B cell (primary cell): ENCODE data around the gene TRIOBP. TPM values are rescaled to one million over a fixed set of nuclear protein-coding genes. Genes with fewer than 3 reads are reported as not detected.

Source experiments
- ATAC-seq: fragments of 200-7000 bp; cut with Tn5 transposase; one replicate; pipeline ENCODE4 v1.10.0; 2021; ENCODE audit warnings: low read depth, mild to moderate bottlenecking, moderate number of reproducible peaks, moderate library complexity
- CTCF ChIA-PET: fragments of 350-600 bp; sonication (Branson Sonifier 250); formaldehyde crosslinking; loops from one replicate; lab custom pipeline; 2021; ENCODE audit warnings: antibody characterized with exemption, inconsistent platforms; lab: Charles Lee
- POLR2A ChIA-PET: fragments of 350-600 bp; sonication (Branson Sonifier 250); formaldehyde crosslinking; loops from one replicate; lab custom pipeline; 2021; ENCODE audit warnings: antibody characterized with exemption; lab: Charles Lee
- DNase-seq: peaks from one replicate; pipeline ENCODE4 v3.0.0; 2013
- H2AFZ ChIP-seq: 2 replicates; pipeline ENCODE4 v1.6.1; 2012; ENCODE audit warnings: mild to moderate bottlenecking, low read depth, low read length; ENCODE audit not compliant: insufficient read depth, poor library complexity, severe bottlenecking
- H3K27ac ChIP-seq, 2 donors: 1 replicate in 1 of 2; 2 replicates in 1 of 2; pipeline ENCODE4 v1.5.1; 2012 to 2013; ENCODE audit warnings: low read length in 2 of 2, mild to moderate bottlenecking in 2 of 2, moderate library complexity in 1 of 2
- H3K27me3 ChIP-seq, 4 experiments: fragments of 200-600 bp in 1 of 4; sonication (generic) in 1 of 4; replicated peaks in 1 of 4; 1 replicate in 2 of 4; 2 replicates in 2 of 4; pipeline versions ENCODE4 v1.6.1 to v1.7.0; 2013 to 2016; ENCODE audit warnings: low read length in 3 of 4, mild to moderate bottlenecking in 2 of 4, mixed read lengths in 1 of 4, moderate library complexity in 1 of 4; ENCODE audit not compliant: insufficient read depth in 4 of 4, control insufficient read depth in 3 of 4; ENCODE audit errors: control extremely low read depth in 1 of 4
- H3K36me3 ChIP-seq, 2 experiments: replicated peaks in 1 of 2; 1 replicate in 1 of 2; 2 replicates in 1 of 2; pipeline versions ENCODE4 v1.6.1 to v1.7.1; 2013; ENCODE audit warnings: low read length in 1 of 2; ENCODE audit not compliant: insufficient read depth in 2 of 2, control insufficient read depth in 1 of 2; ENCODE audit errors: control extremely low read depth in 1 of 2, extremely low read depth in 1 of 2
- H3K4me1 ChIP-seq, 2 donors: fragments of 200-600 bp in 1 of 2; sonication (generic) in 1 of 2; 1 replicate in 1 of 2; 2 replicates in 1 of 2; pipeline versions ENCODE4 v1.5.1 to v1.6.1; 2013 to 2017; ENCODE audit warnings: low read length in 2 of 2; ENCODE audit not compliant: control insufficient read depth in 2 of 2, insufficient read depth in 2 of 2
- H3K4me2 ChIP-seq: replicated peaks from 2 replicates; pipeline ENCODE3; 2012; ENCODE audit warnings: mild to moderate bottlenecking, low read depth, low read length; ENCODE audit not compliant: poor library complexity, severe bottlenecking
- H3K4me3 ChIP-seq, 5 experiments: fragments of 200-600 bp in 1 of 5; sonication (generic) in 1 of 5; 1 replicate in 3 of 5; 2 replicates in 2 of 5; pipeline versions ENCODE4 v1.5.1 to v1.7.0; 2011 to 2016; ENCODE audit warnings: low read length in 4 of 5, mild to moderate bottlenecking in 4 of 5, low read depth in 2 of 5, control low read depth in 1 of 5, moderate library complexity in 1 of 5; ENCODE audit not compliant: insufficient read depth in 1 of 5; ENCODE audit errors: control extremely low read depth in 1 of 5, extremely low read depth in 1 of 5
- H3K79me2 ChIP-seq: fragments of 200-600 bp; sonication (generic); one replicate; pipeline ENCODE4 v1.6.0; 2016; ENCODE audit warnings: low read length; ENCODE audit not compliant: control insufficient read depth, insufficient read depth
- H3K9ac ChIP-seq: fragments of 200-600 bp; sonication (generic); 2 replicates; pipeline ENCODE4 v1.6.1; 2017; ENCODE audit warnings: mild to moderate bottlenecking, low read length, moderate library complexity
- H3K9me3 ChIP-seq, 3 donors: one replicate each; pipeline versions ENCODE4 v1.6.1 to v1.7.1; 2013; ENCODE audit warnings: low read length in 2 of 3; ENCODE audit not compliant: control insufficient read depth in 2 of 3, insufficient read depth in 1 of 3; ENCODE audit errors: control extremely low read depth in 1 of 3
- H4K20me1 ChIP-seq: 2 replicates; pipeline ENCODE4 v1.6.0; 2012; ENCODE audit warnings: mild to moderate bottlenecking, low read length; ENCODE audit not compliant: insufficient read depth, control insufficient read depth, poor library complexity, severe bottlenecking
- H3K27ac Mint-ChIP-seq: one replicate; pipeline ENCODE4 v1.8.0; 2021; ENCODE audit warnings: mixed read lengths
- H3K27me3 Mint-ChIP-seq: one replicate; pipeline ENCODE4 v1.8.0; 2021; ENCODE audit warnings: mixed read lengths
- H3K4me1 Mint-ChIP-seq: one replicate; pipeline ENCODE4 v1.8.0; 2021; ENCODE audit warnings: mixed read lengths
- H3K4me3 Mint-ChIP-seq: one replicate; pipeline ENCODE4 v1.8.0; 2021; ENCODE audit warnings: mixed read lengths
- H3K9me3 Mint-ChIP-seq: one replicate; pipeline ENCODE4 v1.8.0; 2022; ENCODE audit warnings: mixed read lengths; ENCODE audit not compliant: insufficient read depth
- EZH2 ChIP-seq: IDR thresholded peaks from 2 replicates; pipeline ENCODE4 v1.6.1; 2012; ENCODE audit warnings: borderline replicate concordance, low read depth, mild to moderate bottlenecking, moderate library complexity, low read length; ENCODE audit not compliant: insufficient read depth, poor library complexity, severe bottlenecking
- WGBS: methylation state at CpG from one replicate; pipeline ENCODE4 v1.1.5; 2013; ENCODE audit warnings: missing lambda C conversion rate; ENCODE audit not compliant: insufficient coverage; 5-methylcytosine and 5-hydroxymethylcytosine counted together
- intact Hi-C: fragments of 100-400 bp; cut with micrococcal nuclease; formaldehyde crosslinking; loops from one replicate; pipeline ENCODE4 v1.10.0; 2022
- polyA plus RNA-seq: library from polyadenylated mRNA; depleted of rRNA; stranded (reverse); fragments of >200 nt; gene quantifications from 2 replicates; pipeline ENCODE4 v1.2.3, GENCODE V29; 2012
- total RNA-seq, 2 donors: library from RNA; stranded (reverse); fragments of 120-200 nt in 1 of 2; gene quantifications; 1 replicate in 1 of 2; 2 replicates in 1 of 2; pipeline versions ENCODE4 v1.2.3 to v1.2.4, GENCODE V29; 2013 to 2022
- TF ChIP-seq, protein P1 (sequence below): fragments of 200-600 bp; IDR thresholded peaks from one replicate; pipeline ENCODE4 v1.8.0; 2022; ENCODE audit warnings: antibody characterized with exemption, mild to moderate bottlenecking

TRIOBP gene
- total and polyA plus RNA-seq, 2 donors (not counting 1 experiment from before 2014, with no cell fraction given), result 26.8 to 47.5 TPM

DNA sequence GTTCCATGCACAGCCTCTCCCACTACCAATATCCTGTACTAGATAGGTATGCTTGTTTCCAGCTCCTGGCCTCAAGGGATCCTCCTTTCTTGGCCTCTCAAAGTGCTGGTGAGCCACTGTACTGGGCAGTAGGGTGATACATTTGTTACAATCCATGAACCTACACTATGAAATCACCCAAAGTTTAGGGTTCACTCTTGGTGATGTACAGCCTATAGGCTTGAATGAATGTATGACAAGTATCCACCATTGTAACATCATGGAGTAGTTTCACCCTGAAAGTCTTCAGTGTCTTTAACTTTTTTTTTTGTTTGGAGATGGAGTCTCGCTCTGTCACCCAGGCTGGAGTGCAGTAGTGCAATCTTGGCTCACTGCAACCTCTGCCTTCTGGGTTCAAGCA, 31.8 kb downstream of the TRIOBP start:
- H3K27ac ChIP-seq, result no peak overlapping the region
- CTCF ChIA-PET, result interaction anchor here (0.7 kb wide), 1 partner anchor 1607 kb away, joined by 3 read pairs; no protein-coding TSS in a partner anchor
- Mint-ChIP-seq H3K4me3 (no peak overlapping the region), H3K9me3 (no peaks in the 10 kb centered on the region), H3K27ac (no peak overlapping the region), H3K27me3 (no peaks in the 10 kb centered on the region), H3K4me1 (peaks cover 4% of the 10 kb centered on the region)
- H3K9ac ChIP-seq, result no peak overlapping the region
- TF ChIP-seq, protein P1, sequence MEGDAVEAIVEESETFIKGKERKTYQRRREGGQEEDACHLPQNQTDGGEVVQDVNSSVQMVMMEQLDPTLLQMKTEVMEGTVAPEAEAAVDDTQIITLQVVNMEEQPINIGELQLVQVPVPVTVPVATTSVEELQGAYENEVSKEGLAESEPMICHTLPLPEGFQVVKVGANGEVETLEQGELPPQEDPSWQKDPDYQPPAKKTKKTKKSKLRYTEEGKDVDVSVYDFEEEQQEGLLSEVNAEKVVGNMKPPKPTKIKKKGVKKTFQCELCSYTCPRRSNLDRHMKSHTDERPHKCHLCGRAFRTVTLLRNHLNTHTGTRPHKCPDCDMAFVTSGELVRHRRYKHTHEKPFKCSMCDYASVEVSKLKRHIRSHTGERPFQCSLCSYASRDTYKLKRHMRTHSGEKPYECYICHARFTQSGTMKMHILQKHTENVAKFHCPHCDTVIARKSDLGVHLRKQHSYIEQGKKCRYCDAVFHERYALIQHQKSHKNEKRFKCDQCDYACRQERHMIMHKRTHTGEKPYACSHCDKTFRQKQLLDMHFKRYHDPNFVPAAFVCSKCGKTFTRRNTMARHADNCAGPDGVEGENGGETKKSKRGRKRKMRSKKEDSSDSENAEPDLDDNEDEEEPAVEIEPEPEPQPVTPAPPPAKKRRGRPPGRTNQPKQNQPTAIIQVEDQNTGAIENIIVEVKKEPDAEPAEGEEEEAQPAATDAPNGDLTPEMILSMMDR, result no peak
- no peak for TF ChIP-seq EZH2
- H3K4me2 ChIP-seq, result no peak overlapping the region
- intact Hi-C loops, result no loop called here
- H2AFZ ChIP-seq, result no peak overlapping the region
- H4K20me1 ChIP-seq, result no peaks in the 10 kb centered on the region
- H3K79me2 ChIP-seq, result no peaks in the 10 kb centered on the region
- no peaks in the 10 kb centered on the region for H3K9me3 ChIP-seq
- POLR2A ChIA-PET, result no interaction called here
- H3K4me3 ChIP-seq, result no peak overlapping the region
- H3K4me1 ChIP-seq, result peaks cover 0 to 3% of the 10 kb centered on the region in 2 donors
- no peaks in the 10 kb centered on the region for H3K36me3 ChIP-seq
- no peaks in the 10 kb centered on the region for H3K27me3 ChIP-seq
- no peak for DNase-seq
- WGBS, result 100% methylated on average over 1 of the region's 1 CpG
- no peak for ATAC-seq

DNA sequence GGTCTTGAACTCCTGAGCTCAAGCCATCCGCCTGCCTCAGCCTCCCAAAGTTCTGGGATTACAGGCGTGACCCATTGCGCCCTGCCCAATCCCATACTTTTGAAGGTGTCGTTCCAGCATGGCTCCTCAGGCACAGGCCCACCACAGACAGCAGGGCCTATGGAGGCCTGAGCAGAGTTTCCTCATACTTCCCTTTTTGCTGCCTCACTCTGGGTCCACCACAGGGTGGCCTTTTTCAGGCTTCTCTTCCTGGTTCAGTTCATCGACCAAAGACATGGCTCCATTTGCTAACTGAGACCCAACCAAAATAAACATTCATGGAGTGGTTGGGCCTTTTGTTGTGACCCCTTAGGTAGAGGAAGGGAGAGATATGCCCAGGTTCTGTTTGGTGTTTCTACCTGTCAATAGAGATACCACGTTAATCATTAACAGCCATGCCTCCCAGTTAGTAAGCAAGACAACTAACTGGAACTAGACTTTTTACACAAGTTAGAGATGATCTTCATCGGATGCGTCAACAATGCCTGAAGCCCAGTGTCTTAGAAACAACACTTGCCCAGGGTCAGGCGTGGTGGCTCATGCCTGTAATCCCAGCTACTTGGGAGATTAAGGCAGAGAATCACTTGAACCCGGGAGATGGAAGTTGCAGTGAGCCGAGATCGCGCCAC, 35.1 kb downstream of the TRIOBP start:
- DNase-seq, result no peak
- Histone ChIP-seq H3K4me1 (peaks cover 0 to 3% of the 10 kb centered on the region in 2 donors), H3K9me3 (no peaks in the 10 kb centered on the region), H3K27ac (no peak overlapping the region), H3K79me2 (no peaks in the 10 kb centered on the region), H3K4me3 (no peak overlapping the region), H3K9ac (no peak overlapping the region), H3K27me3 (no peaks in the 10 kb centered on the region), H3K36me3 (no peaks in the 10 kb centered on the region), H4K20me1 (no peaks in the 10 kb centered on the region), H3K4me2 (no peak overlapping the region), H2AFZ (no peak overlapping the region)
- Mint-ChIP-seq H3K4me3 (no peak overlapping the region), H3K27ac (no peak overlapping the region), H3K9me3 (no peaks in the 10 kb centered on the region), H3K4me1 (peaks cover 4% of the 10 kb centered on the region), H3K27me3 (no peaks in the 10 kb centered on the region)
- WGBS, result 98% methylated on average over 7 of the region's 13 CpGs
- intact Hi-C loops, result no loop called here
- TF ChIP-seq, protein P1, result no peak
- no peak for TF ChIP-seq EZH2
- POLR2A ChIA-PET, result no interaction called here
- CTCF ChIA-PET, result interaction anchor here (0.6 to 1.0 kb wide), 2 partner anchors 109 to 141 kb away, joined by 4 to 5 read pairs; no protein-coding TSS in a partner anchor
- peak; percentile 28 for ATAC-seq
